Measurements from ENCODE around the gene CD9.

GRCh38 chr12:6262623-6263022 lies 62.4 kb downstream of the CD9 start:
- TF ChIP-seq TARDBP (IDR thresholded peaks at IDR 0.05) (no peak), SUZ12 (IDR thresholded peaks at IDR 0.05) (no peak), FOXM1 (IDR thresholded peaks at IDR 0.05; ENCODE audit: borderline replicate concordance) (no peak), FOXK2 (IDR thresholded peaks at IDR 0.05) (no peak), BHLHE40 (IDR thresholded peaks at IDR 0.05; ENCODE audit: borderline replicate concordance) (no peak), ARNT (IDR thresholded peaks at IDR 0.05) (no peak), NFRKB (IDR thresholded peaks at IDR 0.05) (no peak), PKNOX1 (IDR thresholded peaks at IDR 0.05) (no peak), SP1 (IDR thresholded peaks at IDR 0.05) (no peak), LEF1 (IDR thresholded peaks at IDR 0.05; ENCODE audit: borderline replicate concordance) (no peak), HDGF (IDR thresholded peaks at IDR 0.05; ENCODE audit: borderline replicate concordance) (no peak), FOXA1 (IDR thresholded peaks at IDR 0.05) (no peak), ELF4 (IDR thresholded peaks at IDR 0.05) (no peak)

All from HEK293T (cell line).